GM18858 (cell line): ENCODE data around the gene CDK10.

ENCODE experiments used
- ATAC-seq: cut with Tn5 transposase; IDR thresholded peaks from one replicate; pipeline ENCODE4 v1.9.1; 2021; ENCODE audit not compliant: unreplicated experiment

The CDK10 gene

DNA sequence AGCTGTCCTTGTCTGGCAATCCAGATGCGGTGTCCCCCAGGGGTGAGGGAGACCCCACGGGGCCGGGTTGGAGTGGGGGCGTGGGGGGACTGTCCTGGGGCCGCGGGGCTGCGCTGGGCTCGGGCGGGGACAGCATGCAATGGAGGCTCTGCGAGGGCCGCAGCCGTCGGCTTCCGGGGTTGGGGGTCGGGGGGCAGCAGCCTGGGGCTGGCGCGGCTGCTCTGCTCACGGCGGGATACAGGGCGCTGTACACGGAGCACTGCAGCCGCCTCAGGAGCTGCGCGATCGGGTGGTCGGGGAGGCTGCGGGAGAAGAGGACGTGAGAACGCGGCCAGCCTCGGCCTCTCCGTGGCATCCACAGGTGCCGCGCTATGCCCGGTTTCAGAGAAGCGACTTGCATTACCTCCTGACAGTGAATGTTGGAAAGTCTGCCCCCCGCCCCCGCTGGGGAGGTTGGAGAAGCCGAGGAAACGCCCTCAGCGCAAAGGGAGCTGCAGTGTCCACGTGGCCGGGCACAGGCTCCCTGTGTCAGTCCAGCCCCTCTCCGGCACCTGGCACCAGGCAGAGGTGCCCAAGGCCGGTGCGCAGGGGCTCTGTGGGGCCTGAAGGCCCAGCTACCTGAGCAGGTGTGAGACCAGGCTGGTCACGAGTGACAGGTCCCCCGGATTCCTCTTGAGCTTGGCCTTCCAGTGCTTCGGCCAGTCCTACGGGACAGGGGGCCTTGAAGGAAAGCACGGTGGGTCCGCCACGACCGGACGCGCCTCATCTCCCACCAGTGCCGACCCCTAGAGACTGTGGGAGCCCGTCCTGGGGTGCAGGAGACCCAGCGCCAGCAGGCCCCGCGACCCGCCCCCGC is 24.4 kb downstream of the CDK10 start:
- no peak for ATAC-seq

- ATAC-seq, result no peak
These were observed 25.2 kb downstream of the CDK10 start for GRCh38 chr16:89711601-89712273.

DNA sequence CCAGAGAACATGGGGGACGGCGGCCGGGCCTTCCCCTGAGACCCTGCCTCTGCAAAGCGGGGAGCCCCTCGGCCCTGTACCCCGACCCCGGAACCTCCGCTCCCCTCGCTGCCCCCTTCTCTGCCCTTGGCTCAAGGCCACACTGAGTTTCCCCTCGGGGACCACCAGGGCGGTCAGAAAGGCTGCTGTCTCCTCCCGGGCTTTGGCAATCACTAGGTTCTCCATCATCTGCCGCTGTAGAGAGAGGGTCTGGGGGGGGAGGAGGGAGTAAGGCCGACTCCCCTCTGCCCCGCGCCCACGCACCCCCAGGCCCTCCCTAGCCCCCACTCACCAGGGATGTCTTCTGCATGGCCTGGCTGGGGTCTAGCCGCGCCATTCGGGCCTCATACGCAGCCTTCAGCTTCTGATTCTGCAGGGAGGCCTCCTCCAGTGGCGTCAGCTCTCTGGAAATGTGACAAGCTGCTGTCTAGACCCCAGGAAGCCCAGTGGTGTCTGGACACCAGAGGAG is 25.8 kb downstream of the CDK10 start:
- ATAC-seq, result no peak

DNA sequence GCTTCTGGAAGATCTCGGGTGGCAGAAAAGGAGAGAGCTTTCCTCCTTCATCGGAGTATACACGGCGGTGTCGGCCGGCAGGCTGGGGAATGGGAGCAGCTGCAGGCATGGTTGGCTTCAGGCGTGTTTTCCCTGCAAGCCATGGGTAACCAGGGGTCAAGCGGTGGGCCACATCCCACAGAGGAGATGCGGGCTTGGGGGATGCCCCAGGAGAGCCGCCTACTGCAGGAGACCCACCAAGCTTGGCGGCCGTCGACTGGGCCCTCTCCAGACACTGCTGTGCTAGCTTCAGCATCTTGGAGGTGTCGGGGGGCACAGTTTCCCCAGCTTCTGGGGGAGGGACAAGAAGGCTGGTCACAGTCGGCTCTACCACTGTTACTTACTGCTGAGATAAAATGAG is 30.0 kb downstream of the CDK10 start:
- no peak for ATAC-seq

GRCh38 chr16:89716916-89717687 is 30.6 kb downstream of the CDK10 start:
- ATAC-seq, result no peak

- ATAC-seq, result no peak
These were observed 31.4 kb downstream of the CDK10 start for GRCh38 chr16:89717688-89718505.

DNA sequence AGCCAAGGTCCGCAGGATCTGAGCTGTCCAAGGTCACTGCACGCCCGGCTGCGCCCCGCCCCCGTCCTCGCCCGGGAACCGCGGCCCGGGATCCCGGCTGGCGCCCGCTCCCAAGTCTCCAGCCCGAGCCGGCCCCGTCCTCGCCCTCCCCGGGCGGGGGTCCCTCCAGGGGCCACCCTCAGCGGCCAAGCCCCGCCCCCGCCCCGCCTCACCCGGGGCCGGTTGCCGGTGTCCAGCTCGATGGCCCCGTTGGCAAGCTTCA is 34.0 kb downstream of the CDK10 start:
- ATAC-seq, result peak; percentile 5

- ATAC-seq, result peak; percentile 37
These were observed 34.5 kb downstream of the CDK10 start, which contains the start of the genes VPS9D1 and ZNF276 for GRCh38 chr16:89720813-89721545. VPS9D1 (minus strand) TSS chr16:89720898; CDS start chr16:89720861, 37 bp downstream. ZNF276 (plus strand) TSS chr16:89721537; CDS start chr16:89721641, 104 bp downstream.

- peak; percentile 26 for ATAC-seq
These were observed 35.3 kb downstream of the CDK10 start for GRCh38 chr16:89721546-89722391.

- ATAC-seq, result peak; percentile 2
These were observed 36.1 kb downstream of the CDK10 start for GRCh38 chr16:89722392-89723278.

GRCh38 chr16:89723279-89724250 is 37.1 kb downstream of the CDK10 start:
- ATAC-seq, result no peak

DNA sequence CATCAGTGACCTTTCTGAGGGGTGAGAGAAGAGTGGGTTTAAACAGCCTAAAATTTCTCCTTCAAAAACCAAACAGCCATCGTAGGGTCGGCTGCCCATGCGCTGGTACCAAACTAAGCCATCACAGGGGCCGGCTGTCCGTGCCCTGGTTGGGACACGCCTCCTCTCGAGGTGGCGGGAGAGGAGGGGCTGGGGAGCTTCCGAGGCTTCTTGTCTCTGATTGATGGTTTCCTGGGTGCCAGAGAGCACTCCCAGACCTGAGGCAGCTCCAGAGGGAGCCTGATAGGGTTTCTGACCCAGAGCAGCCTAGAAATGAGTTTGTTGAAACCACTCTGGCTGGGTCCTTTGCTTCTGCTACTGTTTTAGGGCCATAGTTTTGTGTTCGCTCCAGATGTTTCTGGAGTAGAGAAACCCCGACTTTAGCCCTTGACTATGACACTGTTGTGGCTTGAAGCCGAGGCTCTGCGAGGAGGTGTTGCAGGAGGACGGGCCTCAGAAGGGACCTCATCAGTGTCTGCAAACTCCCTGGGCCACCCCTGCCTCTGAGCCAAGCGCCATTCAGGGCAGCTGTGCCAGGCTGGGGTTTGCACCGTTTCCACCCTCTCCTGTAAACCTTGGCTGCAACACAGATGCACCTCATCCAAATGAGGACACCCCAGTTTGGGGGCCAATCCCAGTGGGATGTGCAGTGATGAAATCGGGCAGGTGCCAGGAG is 41.1 kb downstream of the CDK10 start:
- ATAC-seq, result no peak

DNA sequence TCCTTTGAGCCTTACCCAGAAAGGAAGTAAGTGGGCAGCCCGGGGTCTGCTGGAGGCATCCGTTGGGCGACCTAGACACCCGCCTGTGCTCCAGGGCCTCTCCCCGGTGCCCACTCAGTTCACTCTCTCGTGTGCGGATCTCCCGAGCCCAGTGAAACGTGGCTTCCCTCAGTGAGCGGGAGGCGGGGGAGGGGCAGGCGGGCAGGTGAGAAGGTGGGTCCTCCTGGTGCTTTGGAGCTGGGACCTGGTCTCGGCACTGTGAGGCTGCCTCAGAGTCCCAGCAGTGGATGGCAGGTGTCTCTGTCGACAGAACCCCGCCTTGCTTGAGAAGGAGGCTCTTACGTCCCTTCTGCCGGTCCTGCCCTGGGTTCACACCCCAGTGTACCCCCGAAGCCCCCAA is 42.8 kb downstream of the CDK10 start:
- no peak for ATAC-seq

DNA sequence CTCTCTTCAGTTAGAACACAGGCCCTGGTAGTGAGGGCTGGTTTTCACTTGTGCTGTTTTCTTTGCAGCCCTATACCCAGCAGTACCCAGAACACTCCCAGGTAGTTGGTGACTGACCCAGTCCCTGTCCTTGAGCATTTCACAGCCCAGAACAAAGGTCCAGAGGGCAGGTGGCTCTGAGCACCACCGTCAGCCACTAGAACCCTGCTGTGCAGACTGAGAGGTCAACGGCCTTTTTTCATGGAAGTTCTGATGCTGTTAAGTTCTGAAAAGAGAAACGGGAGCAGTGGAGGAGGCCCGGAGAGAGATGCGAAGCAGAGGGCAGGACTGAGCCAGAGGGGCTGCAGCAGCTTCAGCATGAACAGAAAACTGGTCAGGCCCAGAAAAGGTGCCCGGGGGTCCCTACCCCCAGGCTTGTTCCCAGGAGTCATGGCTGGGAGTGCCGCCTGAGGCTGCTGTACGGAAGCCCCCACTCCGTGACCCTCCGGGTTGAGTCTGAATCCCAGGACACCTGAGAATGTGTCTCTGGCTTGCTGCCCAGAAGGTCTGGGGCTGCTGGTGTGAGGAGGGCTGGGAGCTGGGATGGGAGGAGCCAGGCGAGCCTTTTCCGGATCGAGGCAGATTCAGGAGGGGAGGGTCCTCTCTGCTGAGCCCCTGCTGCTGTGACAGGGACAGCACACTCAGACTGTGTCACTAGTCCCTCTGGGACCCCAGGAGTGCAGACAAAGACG is 43.5 kb downstream of the CDK10 start:
- no peak for ATAC-seq

- no peak for ATAC-seq
These were observed 44.2 kb downstream of the CDK10 start for GRCh38 chr16:89730610-89731234.
